Measurements from ENCODE around the gene DOCK1. TPM values are rescaled to one million over a fixed set of nuclear protein-coding genes. Genes with fewer than 3 reads are reported as not detected.

DOCK1 gene
- total and polyA plus RNA-seq, 8 donors: 46.4 to 77.7 (median 71.3) TPM

DNA sequence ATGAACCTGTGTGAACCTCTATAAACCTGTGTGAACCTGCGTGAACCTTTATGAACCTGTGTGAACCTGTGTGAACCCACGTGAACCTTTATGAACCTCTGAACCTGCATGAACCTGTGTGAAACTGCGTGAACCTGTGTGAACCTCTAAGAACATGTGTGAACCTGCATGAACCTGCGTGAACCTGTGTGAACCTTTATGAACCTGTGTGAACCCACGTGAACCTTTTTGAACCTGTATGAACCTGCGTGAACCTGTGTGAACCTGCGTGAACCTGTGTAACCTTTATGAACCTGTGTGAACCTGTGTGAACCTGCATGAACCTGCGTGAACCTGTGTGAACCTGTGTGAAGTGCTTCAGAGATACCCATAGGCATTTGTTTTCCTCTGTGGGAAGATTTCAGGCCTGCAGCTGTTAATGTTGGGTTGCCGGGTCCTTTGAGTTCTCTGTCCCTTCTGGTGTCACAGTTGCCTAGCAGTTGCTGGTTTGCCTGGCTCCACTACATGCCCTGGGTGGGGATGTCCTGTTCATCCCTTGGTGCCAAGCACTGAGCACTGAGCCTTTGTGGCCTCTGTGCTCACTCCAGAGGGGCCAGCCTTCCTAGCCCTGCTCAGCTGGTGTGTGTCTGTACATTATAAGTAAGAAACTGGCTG lies 97.9 kb downstream of the DOCK1 start:
- no peak for ATAC-seq
- Histone ChIP-seq H3K9me3 (no peaks in the 10 kb centered on the region), H3K36me3 (peaks cover 0 to 49% of the 10 kb centered on the region in 2 donors), H3K27ac (no peak overlapping the region), H3K4me3 (no peak overlapping the region), H3K27me3 (no peaks in the 10 kb centered on the region), H3K4me1 (no peaks in the 10 kb centered on the region)
- no peak for DNase-seq
- intact Hi-C loops (cut with DNase I): no loop called here
- TF ChIP-seq CTCF (IDR thresholded peaks at IDR 0.05): no peak

- no peaks in the 10 kb centered on the region for H3K9me3 ChIP-seq
These were observed 101.2 kb downstream of the DOCK1 start for GRCh38 chr10:127006453-127006852.

DNA sequence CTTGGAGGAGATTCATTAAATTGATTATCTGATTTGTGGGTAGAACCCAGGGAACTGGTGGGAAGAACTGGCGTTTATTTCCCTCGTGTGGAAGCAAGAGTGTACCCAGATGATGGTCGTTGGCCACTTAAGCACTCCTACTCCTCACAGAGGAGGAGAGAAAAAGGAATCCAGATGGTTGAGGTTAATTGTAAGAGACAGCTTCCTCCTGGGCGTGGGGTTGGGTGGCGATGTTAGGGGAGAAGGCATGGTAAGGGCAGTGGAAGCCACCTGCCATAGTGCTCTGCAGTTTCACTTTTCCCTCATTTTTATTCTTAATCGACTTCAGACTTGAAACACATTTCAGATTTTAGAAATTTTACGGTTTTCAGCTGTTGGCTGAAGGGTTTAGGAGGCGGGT lies 104.1 kb downstream of the DOCK1 start:
- DNase-seq (no peak), ATAC-seq (no peak)
- H3K36me3 ChIP-seq: peaks cover 0 to 19% of the 10 kb centered on the region in 2 donors
- intact Hi-C loops (cut with DNase I): no loop called here
- H3K27ac ChIP-seq: no peak overlapping the region
- no peak for TF ChIP-seq CTCF (IDR thresholded peaks at IDR 0.05)
- H3K4me1 ChIP-seq: peaks cover 0 to 14% of the 10 kb centered on the region in 2 donors
- no peaks in the 10 kb centered on the region for H3K9me3 ChIP-seq
- no peak overlapping the region for H3K4me3 ChIP-seq
- H3K27me3 ChIP-seq: no peaks in the 10 kb centered on the region

More at GRCh38 chr10:127006453-127006852, 101.2 kb downstream of the DOCK1 start:
- ATAC-seq (no peak), DNase-seq (no peak)
- no peak overlapping the region for H3K4me3 ChIP-seq
- intact Hi-C loops (cut with DNase I): no loop called here
- H3K27ac ChIP-seq: no peak overlapping the region
- H3K27me3 ChIP-seq: no peaks in the 10 kb centered on the region
- no peak for TF ChIP-seq CTCF (IDR thresholded peaks at IDR 0.05)
- H3K36me3 ChIP-seq: peaks cover 0 to 24% of the 10 kb centered on the region in 2 donors
- no peaks in the 10 kb centered on the region for H3K4me1 ChIP-seq

- H3K36me3 ChIP-seq: peaks cover 0 to 24% of the 10 kb centered on the region in 2 donors
- DNase-seq: no peak
- H3K4me3 ChIP-seq: no peak overlapping the region
- peaks cover 0 to 14% of the 10 kb centered on the region in 2 donors for H3K4me1 ChIP-seq
- ATAC-seq: no peak
- H3K27ac ChIP-seq: no peak overlapping the region
- intact Hi-C loops (cut with DNase I): no loop called here
- no peaks in the 10 kb centered on the region for H3K9me3 ChIP-seq
- H3K27me3 ChIP-seq: no peaks in the 10 kb centered on the region
- no peak for TF ChIP-seq CTCF (IDR thresholded peaks at IDR 0.05)
These were observed 105.9 kb downstream of the DOCK1 start for GRCh38 chr10:127011174-127011573.

DNA sequence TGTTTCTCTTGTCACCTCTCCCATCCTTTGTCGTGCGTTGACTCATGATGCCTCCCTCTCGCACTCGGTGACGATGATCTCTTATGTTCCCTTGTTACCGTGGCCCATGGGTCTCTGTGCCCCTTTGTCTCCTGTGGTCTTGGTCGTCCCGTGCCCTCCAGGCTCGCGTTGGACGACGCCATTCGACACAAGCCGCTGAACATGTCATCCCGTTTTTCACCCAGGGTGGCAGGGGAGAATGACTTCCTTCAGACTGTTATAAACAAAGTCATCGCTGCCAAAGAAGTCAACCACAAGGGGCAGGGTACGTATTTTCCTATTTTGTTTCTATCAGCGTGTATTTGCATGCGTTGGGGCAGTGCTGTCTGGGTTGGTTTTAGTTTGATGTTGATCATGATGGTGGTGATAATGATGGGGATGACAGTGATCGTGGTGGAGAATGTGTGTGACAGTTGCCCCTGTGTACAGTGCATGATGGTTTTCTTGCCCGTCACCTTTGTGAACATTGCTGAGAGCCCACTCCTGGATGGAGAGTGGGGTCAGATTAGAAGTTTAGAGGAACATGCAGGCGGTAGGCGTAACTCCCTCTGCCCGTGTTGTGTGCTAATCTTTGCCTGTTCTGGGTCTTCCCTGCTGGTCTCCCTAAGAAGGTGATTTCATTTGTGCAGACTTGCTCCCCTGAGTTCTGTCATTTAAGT lies 107.0 kb downstream of the DOCK1 start:
- H3K4me1 ChIP-seq: peaks cover 0 to 14% of the 10 kb centered on the region in 2 donors
- intact Hi-C loops (cut with DNase I): no loop called here
- no peak overlapping the region for H3K27ac ChIP-seq
- no peak for ATAC-seq
- H3K9me3 ChIP-seq: no peaks in the 10 kb centered on the region
- no peak for DNase-seq
- no peak for TF ChIP-seq CTCF (IDR thresholded peaks at IDR 0.05)
- no peak overlapping the region for H3K4me3 ChIP-seq
- no peaks in the 10 kb centered on the region for H3K27me3 ChIP-seq
- H3K36me3 ChIP-seq: peaks cover 0 to 14% of the 10 kb centered on the region in 2 donors
